Hippocampal formation (tissue), 2 donors: ENCODE data around the gene CIRBP.

ENCODE experiments used
- DNase-seq, 2 donors: peaks; one replicate each; lab custom pipeline; 2025; lab: John Stamatoyannopoulos, UW

Gene CIRBP

GRCh38 chr19:1230783-1231489 lies 38.2 kb upstream of the CIRBP start:
- DNase-seq: no peak

- no peak for DNase-seq
Observed at GRCh38 chr19:1231729-1232637, 37.1 kb upstream of the CIRBP start.

GRCh38 chr19:1232652-1233072 lies 36.5 kb upstream of the CIRBP start:
- no peak for DNase-seq

GRCh38 chr19:1233115-1233667 lies 35.9 kb upstream of the CIRBP start:
- DNase-seq: no peak

GRCh38 chr19:1234051-1234954 lies 34.8 kb upstream of the CIRBP start:
- DNase-seq: no peak

- DNase-seq: no peak
Observed at GRCh38 chr19:1234955-1235380, 34.2 kb upstream of the CIRBP start.

GRCh38 chr19:1235625-1236538 lies 33.2 kb upstream of the CIRBP start:
- DNase-seq: no peak

GRCh38 chr19:1236576-1236975 lies 32.6 kb upstream of the CIRBP start:
- no peak for DNase-seq

GRCh38 chr19:1237027-1237659 lies 32.0 kb upstream of the CIRBP start:
- DNase-seq: no peak

- peak in 1 of 2 donors; percentile 40 for DNase-seq
Observed at GRCh38 chr19:1237754-1238368, 31.3 kb upstream of the CIRBP start, which contains the start of gene CBARP. Gene CBARP (minus strand): TSS chr19:1238005. CDS start chr19:1236100, 1,905 bp downstream.

- DNase-seq: no peak
Observed at GRCh38 chr19:1238369-1239303, 30.5 kb upstream of the CIRBP start.

GRCh38 chr19:1239420-1239795 lies 29.7 kb upstream of the CIRBP start:
- no peak for DNase-seq

GRCh38 chr19:1239796-1240737 lies 29.1 kb upstream of the CIRBP start:
- DNase-seq: peak; percentile 69 to 80

- no peak for DNase-seq
Observed at GRCh38 chr19:1240925-1241324, 28.2 kb upstream of the CIRBP start.

GRCh38 chr19:1241417-1242095 lies 27.6 kb upstream of the CIRBP start, which contains the start of gene ATP5F1D:
Gene ATP5F1D (plus strand): TSS chr19:1241751. CDS start chr19:1241851, 100 bp downstream.
- DNase-seq: peak; percentile 85 to 93
